H9 (cell line): Measurements from ENCODE around the gene MGAT4B. TPM values are rescaled to one million over a fixed set of nuclear protein-coding genes. Genes with fewer than 3 reads are reported as not detected.

ENCODE experiments used
- DNase-seq: peaks from one replicate; pipeline ENCODE4 v3.0.0-alpha.2; 2017
- H2AFZ ChIP-seq: one replicate; pipeline ENCODE4 v1.6.1; 2013; ENCODE audit warnings: mild to moderate bottlenecking, low read length, control low read depth, moderate library complexity
- H2AK5ac ChIP-seq: 2 replicates; pipeline ENCODE4 v1.6.1; 2013; ENCODE audit warnings: low read length, control low read depth, mixed read lengths; ENCODE audit not compliant: insufficient read length
- H2BK120ac ChIP-seq: one replicate; pipeline ENCODE4 v1.6.1; 2013; ENCODE audit warnings: low read depth, mild to moderate bottlenecking, low read length, control low read depth, inconsistent platforms; ENCODE audit not compliant: poor library complexity, severe bottlenecking
- H2BK12ac ChIP-seq: 2 replicates; pipeline ENCODE4 v1.6.1; 2013; ENCODE audit warnings: low read length, control low read depth, mixed read lengths, low read depth; ENCODE audit not compliant: insufficient read length
- H2BK15ac ChIP-seq: 2 replicates; pipeline ENCODE4 v1.6.1; 2013; ENCODE audit warnings: low read depth, low read length, control low read depth
- H2BK20ac ChIP-seq: one replicate; pipeline ENCODE4 v1.6.1; 2013; ENCODE audit warnings: low read depth, mild to moderate bottlenecking, low read length, control low read depth, inconsistent platforms; ENCODE audit not compliant: poor library complexity, severe bottlenecking
- H2BK5ac ChIP-seq: 2 replicates; pipeline ENCODE4 v1.6.1; 2013; ENCODE audit warnings: low read length, control low read depth, mixed read lengths; ENCODE audit not compliant: insufficient read length
- H3K14ac ChIP-seq: 2 replicates; pipeline ENCODE4 v1.6.1; 2013; ENCODE audit warnings: low read length, control low read depth; ENCODE audit not compliant: insufficient read depth
- H3K18ac ChIP-seq: 2 replicates; pipeline ENCODE4 v1.6.1; 2013; ENCODE audit warnings: low read depth, mild to moderate bottlenecking, mixed read lengths, low read length, control low read depth; ENCODE audit not compliant: insufficient read length
- H3K23ac ChIP-seq: 2 replicates; pipeline ENCODE4 v1.6.1; 2013; ENCODE audit warnings: low read length, control low read depth, mixed read lengths, low read depth; ENCODE audit not compliant: insufficient read length
- H3K23me2 ChIP-seq: 2 replicates; pipeline ENCODE4 v1.6.1; 2013; ENCODE audit warnings: low read depth, mild to moderate bottlenecking, mixed read lengths, low read length, control low read depth; ENCODE audit not compliant: insufficient read length, poor library complexity, severe bottlenecking
- H3K27ac ChIP-seq: 2 replicates; pipeline ENCODE4 v1.5.1; 2013; ENCODE audit warnings: low read length, control low read depth, mixed read lengths, low read depth; ENCODE audit not compliant: insufficient read length
- H3K27me3 ChIP-seq: 2 replicates; pipeline ENCODE4 v1.6.1; 2013; ENCODE audit warnings: low read length, control low read depth, inconsistent platforms; ENCODE audit not compliant: insufficient read depth
- H3K4ac ChIP-seq: 2 replicates; pipeline ENCODE4 v1.6.1; 2013; ENCODE audit warnings: low read depth, mild to moderate bottlenecking, control low read depth, inconsistent platforms, low read length, moderate library complexity
- H3K4me1 ChIP-seq: 2 replicates; pipeline ENCODE4 v1.6.1; 2013; ENCODE audit warnings: low read length, control low read depth, inconsistent platforms; ENCODE audit not compliant: insufficient read depth
- H3K4me2 ChIP-seq: 2 replicates; pipeline ENCODE4 v1.6.1; 2013; ENCODE audit warnings: low read length, control low read depth, mixed read lengths; ENCODE audit not compliant: insufficient read length, insufficient read depth
- H3K56ac ChIP-seq: 2 replicates; pipeline ENCODE4 v1.6.1; 2013; ENCODE audit warnings: low read depth, mild to moderate bottlenecking, mixed read lengths, low read length, control low read depth; ENCODE audit not compliant: insufficient read length
- H3K79me1 ChIP-seq: 2 replicates; pipeline ENCODE4 v1.6.1; 2013; ENCODE audit warnings: low read depth, mild to moderate bottlenecking, moderate library complexity, low read length, control low read depth, inconsistent platforms; ENCODE audit not compliant: insufficient read depth, poor library complexity, severe bottlenecking
- H3K79me2 ChIP-seq: 2 replicates; pipeline ENCODE4 v1.6.1; 2013; ENCODE audit warnings: low read length, control low read depth, inconsistent platforms; ENCODE audit not compliant: insufficient read depth
- H3K9ac ChIP-seq: 2 replicates; pipeline ENCODE4 v1.6.1; 2013; ENCODE audit warnings: low read length, control low read depth, mixed read lengths; ENCODE audit not compliant: insufficient read length; ENCODE audit errors: extremely low read depth
- H3K9me3 ChIP-seq: one replicate; pipeline ENCODE4 v1.6.1; 2013; ENCODE audit warnings: low read depth, low read length, inconsistent platforms; ENCODE audit not compliant: control insufficient read depth
- H3T11ph ChIP-seq: one replicate; pipeline ENCODE4 v1.6.1; 2013; ENCODE audit warnings: mild to moderate bottlenecking, low read length, control low read depth, inconsistent platforms
- H4K20me1 ChIP-seq: one replicate; pipeline ENCODE4 v1.6.1; 2013; ENCODE audit not compliant: control insufficient read depth, insufficient read length, insufficient read depth
- H4K5ac ChIP-seq: 2 replicates; pipeline ENCODE4 v1.6.1; 2013; ENCODE audit warnings: low read depth, mild to moderate bottlenecking, mixed read lengths, low read length, control low read depth; ENCODE audit not compliant: insufficient read length
- H4K8ac ChIP-seq: replicated peaks from 2 replicates; pipeline ENCODE4 v1.6.1; 2013; ENCODE audit warnings: low read length, control low read depth, mixed read lengths, low read depth; ENCODE audit not compliant: insufficient read length
- H4K91ac ChIP-seq: 2 replicates; pipeline ENCODE4 v1.6.1; 2013; ENCODE audit warnings: low read depth, mild to moderate bottlenecking, moderate library complexity, mixed read lengths, low read length, control low read depth; ENCODE audit not compliant: insufficient read length
- H3K27ac Mint-ChIP-seq, 3 experiments: 2 replicates in 2 of 3; 3 replicates in 1 of 3; pipeline ENCODE4 v1.8.0; 2020 to 2021; ENCODE audit warnings: mixed read lengths in 3 of 3, mild to moderate bottlenecking in 1 of 3, moderate library complexity in 1 of 3
- H3K27me3 Mint-ChIP-seq: 2 replicates; pipeline ENCODE4 v1.8.0; 2021; ENCODE audit warnings: low read depth, mild to moderate bottlenecking, moderate library complexity, mixed read lengths
- H3K36me3 Mint-ChIP-seq, 3 experiments: 2 replicates in 2 of 3; 3 replicates in 1 of 3; pipeline ENCODE4 v1.8.0; 2020 to 2021; ENCODE audit warnings: low read depth in 3 of 3, mixed read lengths in 3 of 3; ENCODE audit not compliant: insufficient read depth in 1 of 3
- H3K4me1 Mint-ChIP-seq, 2 experiments: 2 replicates each; pipeline ENCODE4 v1.8.0; 2020; ENCODE audit warnings: mixed read lengths in 2 of 2
- H3K4me3 Mint-ChIP-seq, 2 experiments: 2 replicates in 1 of 2; 3 replicates in 1 of 2; pipeline ENCODE4 v1.8.0; 2020 to 2021; ENCODE audit warnings: mild to moderate bottlenecking in 2 of 2, mixed read lengths in 2 of 2, moderate library complexity in 1 of 2
- H3K9me3 Mint-ChIP-seq, 2 experiments: 2 replicates in 1 of 2; 3 replicates in 1 of 2; pipeline ENCODE4 v1.8.0; 2020; ENCODE audit warnings: mild to moderate bottlenecking in 2 of 2, mixed read lengths in 2 of 2, moderate library complexity in 1 of 2
- WGBS: extraction: QIAGEN DNeasy Blood & Tissue Kit; methylation state at CpG from one replicate; pipeline ENCODE4 v1.1.7; 2013; ENCODE audit warnings: missing lambda C conversion rate, low lambda C conversion rate, mixed read lengths; ENCODE audit not compliant: insufficient read length; ENCODE audit errors: extremely low coverage; 5-methylcytosine and 5-hydroxymethylcytosine counted together
- total RNA-seq: library from RNA; stranded (reverse); gene quantifications from 2 replicates; pipeline ENCODE4 v1.2.1, GENCODE V29; 2021
- TF ChIP-seq, protein P1 (sequence below): fragments of 200-600 bp; sonication (generic); conservative IDR thresholded peaks from 3 replicates; pipeline ENCODE4 v1.8.0; 2021; ENCODE audit warnings: antibody characterized with exemption, mild to moderate bottlenecking

The MGAT4B gene
- total RNA-seq, 1 experiment from 2014 or later: 147 TPM

DNA sequence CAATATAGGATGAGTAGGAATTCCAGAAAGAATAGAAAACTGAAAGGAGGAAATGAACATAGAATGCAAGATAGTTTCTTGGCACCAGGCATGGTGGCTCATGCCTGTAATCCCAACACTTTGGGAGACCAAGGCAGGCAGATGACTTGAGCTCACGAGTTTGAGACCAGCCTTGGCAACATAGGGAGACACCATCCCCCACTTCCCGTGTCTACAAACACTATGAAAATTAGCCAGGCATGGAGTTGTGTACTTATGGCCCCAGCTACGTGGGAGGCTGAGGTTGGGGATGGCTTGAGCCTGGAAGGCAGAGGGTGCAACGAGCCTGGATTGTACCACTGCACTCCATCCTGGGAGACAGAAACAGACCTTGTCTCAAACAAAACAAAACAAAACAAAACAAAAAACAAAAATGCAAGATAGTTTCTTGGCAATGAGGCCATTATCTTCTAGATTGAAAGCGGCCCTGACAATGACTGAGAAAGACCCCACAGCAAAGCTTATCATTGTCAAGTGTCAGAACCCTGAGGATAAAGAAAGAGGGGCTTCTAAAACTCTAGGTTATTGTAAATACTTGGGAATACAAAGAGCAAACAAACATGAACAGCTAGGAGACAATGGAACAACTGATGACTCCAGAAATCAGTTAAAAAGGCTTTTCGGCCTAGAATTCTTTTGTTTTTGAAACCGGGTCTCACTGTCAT is 23.2 kb upstream of the MGAT4B start:
- no peaks in the 10 kb centered on the region for H4K20me1 ChIP-seq

More for the DNA sequence above, 23.2 kb upstream of the MGAT4B start:
- no peaks in the 10 kb centered on the region for H3K79me1 ChIP-seq
- no peak overlapping the region for H2AK5ac ChIP-seq
- H3K36me3 Mint-ChIP-seq: peaks cover 70 to 96% (median 92%) of the 10 kb centered on the region in 3 experiments
- no peak overlapping the region for H2BK20ac ChIP-seq
- no peak overlapping the region for H4K91ac ChIP-seq
- H3K27ac Mint-ChIP-seq: peak overlapping the region; percentile 7 to 78 (median 16); a peak in 2 of 7 replicates
- no CpG with 5 or more reads among the region's 7 CpGs for WGBS
- H2BK12ac ChIP-seq: no peak overlapping the region
- H3K9ac ChIP-seq: no peak overlapping the region
- no peak overlapping the region for H2BK15ac ChIP-seq
- no peak overlapping the region for H3K23ac ChIP-seq
- H3K4ac ChIP-seq: no peak overlapping the region
- no peak overlapping the region for H3K27ac ChIP-seq
- H3K4me1 ChIP-seq: peaks cover 9% of the 10 kb centered on the region; the same call in 1 of the 2 replicates
- TF ChIP-seq, protein P1, sequence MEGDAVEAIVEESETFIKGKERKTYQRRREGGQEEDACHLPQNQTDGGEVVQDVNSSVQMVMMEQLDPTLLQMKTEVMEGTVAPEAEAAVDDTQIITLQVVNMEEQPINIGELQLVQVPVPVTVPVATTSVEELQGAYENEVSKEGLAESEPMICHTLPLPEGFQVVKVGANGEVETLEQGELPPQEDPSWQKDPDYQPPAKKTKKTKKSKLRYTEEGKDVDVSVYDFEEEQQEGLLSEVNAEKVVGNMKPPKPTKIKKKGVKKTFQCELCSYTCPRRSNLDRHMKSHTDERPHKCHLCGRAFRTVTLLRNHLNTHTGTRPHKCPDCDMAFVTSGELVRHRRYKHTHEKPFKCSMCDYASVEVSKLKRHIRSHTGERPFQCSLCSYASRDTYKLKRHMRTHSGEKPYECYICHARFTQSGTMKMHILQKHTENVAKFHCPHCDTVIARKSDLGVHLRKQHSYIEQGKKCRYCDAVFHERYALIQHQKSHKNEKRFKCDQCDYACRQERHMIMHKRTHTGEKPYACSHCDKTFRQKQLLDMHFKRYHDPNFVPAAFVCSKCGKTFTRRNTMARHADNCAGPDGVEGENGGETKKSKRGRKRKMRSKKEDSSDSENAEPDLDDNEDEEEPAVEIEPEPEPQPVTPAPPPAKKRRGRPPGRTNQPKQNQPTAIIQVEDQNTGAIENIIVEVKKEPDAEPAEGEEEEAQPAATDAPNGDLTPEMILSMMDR: no peak
- no peak for DNase-seq
- no peak overlapping the region for H3K18ac ChIP-seq
- H3K4me1 Mint-ChIP-seq: peaks cover 28% of the 10 kb centered on the region in 2 experiments
- peaks cover 0 to 3% of the 10 kb centered on the region in 2 experiments; a peak in 2 of 5 replicates for H3K9me3 Mint-ChIP-seq
- H3K9me3 ChIP-seq: no peaks in the 10 kb centered on the region
- no peak overlapping the region for H3K14ac ChIP-seq
- no peak overlapping the region for H2BK5ac ChIP-seq
- no peak overlapping the region for H4K8ac ChIP-seq
- H4K5ac ChIP-seq: no peak overlapping the region
- no peak overlapping the region for H3K56ac ChIP-seq
- no peaks in the 10 kb centered on the region for H3K79me2 ChIP-seq
- no peak overlapping the region for H3K4me2 ChIP-seq
- 0 out of 5 replicates have a peak overlapping the region, but pooled peaks of 1 of the 2 experiments have one; percentile 2 for H3K4me3 Mint-ChIP-seq
- H2BK120ac ChIP-seq: no peak overlapping the region
- H2AFZ ChIP-seq: no peak overlapping the region
- no peaks in the 10 kb centered on the region for H3K27me3 ChIP-seq
- H3K27me3 Mint-ChIP-seq: no peaks in the 10 kb centered on the region
- H3K23me2 ChIP-seq: no peaks in the 10 kb centered on the region
- no peak overlapping the region for H3T11ph ChIP-seq
